Endothelial cell of umbilical vein (primary cell): ENCODE results near the gene NDRG2. TPM values are rescaled to one million over a fixed set of nuclear protein-coding genes. Genes with fewer than 3 reads are reported as not detected.

ENCODE experiments used
- BruUV-seq: library from RNA; stranded (reverse); fragments of 400-500 nt; replicated peaks from 2 replicates; lab custom pipeline; 2021; lab: Mats Ljungman, UMichigan
- CTCF ChIA-PET: fragments of 300-600, 350-600 bp; sonication (Branson Sonifier 250); formaldehyde crosslinking; loops from one replicate; lab custom pipeline; 2021; ENCODE audit warnings: antibody characterized with exemption, inconsistent platforms; lab: Charles Lee
- POLR2A ChIA-PET: fragments of 300-600, 350-600 bp; sonication (Branson Sonifier 250); formaldehyde crosslinking; loops from one replicate; lab custom pipeline; 2021; ENCODE audit warnings: antibody characterized with exemption, inconsistent platforms; lab: Charles Lee
- DNase-seq: peaks from one replicate; pipeline ENCODE4 v3.0.0-alpha.2; 2011; ENCODE audit warnings: low read depth, low spot score
- FAIRE-seq: peaks from 2 replicates; lab custom pipeline; 2011; peaks lifted over from hg19 to GRCh38; lab: Jason Lieb, UNC
- H2AFZ ChIP-seq: 2 replicates; pipeline ENCODE4 v1.6.0; 2012; ENCODE audit warnings: low read depth, low read length, control low read depth, inconsistent platforms
- H3K27ac ChIP-seq: 2 replicates; pipeline ENCODE4 v1.5.1; 2011; ENCODE audit warnings: low read depth, mild to moderate bottlenecking, control low read depth, low read length, moderate library complexity; ENCODE audit not compliant: insufficient read depth
- H3K27me3 ChIP-seq, 2 experiments: 2 replicates each; pipeline versions ENCODE4 v1.6.0 to v1.6.1; 2011; ENCODE audit warnings: low read length in 2 of 2, mixed read lengths in 1 of 2; ENCODE audit not compliant: control insufficient read depth in 2 of 2, insufficient read depth in 2 of 2
- H3K36me3 ChIP-seq, 2 experiments: 2 replicates in 1 of 2; 3 replicates in 1 of 2; pipeline ENCODE4 v1.5.1; 2011; ENCODE audit warnings: low read length in 2 of 2, mild to moderate bottlenecking in 1 of 2, moderate library complexity in 1 of 2; ENCODE audit not compliant: control insufficient read depth in 2 of 2, insufficient read depth in 2 of 2; ENCODE audit errors: extremely low read depth in 1 of 2
- H3K4me1 ChIP-seq: 3 replicates; pipeline ENCODE4 v1.5.1; 2011; ENCODE audit warnings: mild to moderate bottlenecking, low read length; ENCODE audit not compliant: control insufficient read depth, insufficient read depth; ENCODE audit errors: extremely low read depth
- H3K4me2 ChIP-seq: 2 replicates; pipeline ENCODE4 v1.6.1; 2011; ENCODE audit warnings: low read length, control low read depth, mixed read lengths; ENCODE audit not compliant: insufficient read depth
- H3K4me3 ChIP-seq, 3 experiments: fragments of 200-600 bp in 1 of 3; sonication (generic), shearing (Covaris generic) in 1 of 3; replicated peaks in 1 of 3; 2 replicates each; pipeline ENCODE4 v1.5.1; 2011 to 2016; ENCODE audit warnings: control low read depth in 3 of 3, low read length in 3 of 3, mild to moderate bottlenecking in 2 of 3, inconsistent platforms in 1 of 3, low read depth in 1 of 3, moderate library complexity in 1 of 3; ENCODE audit not compliant: insufficient read depth in 1 of 3
- H3K79me2 ChIP-seq: 2 replicates; pipeline ENCODE4 v1.6.0; 2012; ENCODE audit warnings: low read length, inconsistent platforms; ENCODE audit not compliant: control insufficient read depth, insufficient read depth
- H3K9ac ChIP-seq: replicated peaks from 2 replicates; pipeline ENCODE3; 2011; ENCODE audit warnings: low read length, control low read depth; ENCODE audit not compliant: insufficient read depth; ENCODE audit errors: extremely low read depth
- H3K9me1 ChIP-seq: replicated peaks from 3 replicates; pipeline ENCODE4 v1.6.0; 2011; ENCODE audit warnings: mild to moderate bottlenecking, low read length; ENCODE audit not compliant: control insufficient read depth, insufficient read depth; ENCODE audit errors: extremely low read depth
- H3K9me3 ChIP-seq: replicated peaks from 2 replicates; pipeline ENCODE4 v1.5.1; 2012; ENCODE audit warnings: low read length, inconsistent platforms; ENCODE audit not compliant: control insufficient read depth, insufficient read depth
- H4K20me1 ChIP-seq: replicated peaks from 2 replicates; pipeline ENCODE3; 2011; ENCODE audit warnings: mild to moderate bottlenecking, low read length; ENCODE audit not compliant: control insufficient read depth, insufficient read depth; ENCODE audit errors: extremely low read depth
- CTCF ChIP-seq, 2 donors: IDR thresholded peaks; 1 replicate in 1 of 2; 2 replicates in 1 of 2; pipeline ENCODE4 v1.5.1; 2011; ENCODE audit warnings: low read length in 2 of 2, mild to moderate bottlenecking in 2 of 2, moderate library complexity in 2 of 2, control low read depth in 1 of 2, inconsistent platforms in 1 of 2, low read depth in 1 of 2; ENCODE audit not compliant: insufficient read depth in 1 of 2; ENCODE audit errors: extremely low read depth in 1 of 2
- EZH2 ChIP-seq: IDR thresholded peaks from 2 replicates; pipeline ENCODE4 v1.6.1; 2012; ENCODE audit warnings: borderline replicate concordance, low read depth, mild to moderate bottlenecking, moderate library complexity, low read length, inconsistent platforms; ENCODE audit not compliant: severe bottlenecking
- FOS ChIP-seq: IDR thresholded peaks from 2 replicates; pipeline ENCODE4 v1.6.1; 2011; ENCODE audit warnings: mild to moderate bottlenecking, low read length, moderate library complexity, borderline replicate concordance; ENCODE audit not compliant: insufficient read depth
- GATA2 ChIP-seq: IDR thresholded peaks from 2 replicates; pipeline ENCODE4 v1.7.0; 2011; ENCODE audit warnings: low read depth, mild to moderate bottlenecking, moderate library complexity, mixed read lengths, low read length; ENCODE audit not compliant: insufficient read length, insufficient read depth
- JUN ChIP-seq: IDR thresholded peaks from 2 replicates; pipeline ENCODE4 v1.6.1; 2011; ENCODE audit warnings: borderline replicate concordance, low read depth; ENCODE audit not compliant: insufficient read length, insufficient read depth
- MAX ChIP-seq: IDR thresholded peaks from 2 replicates; pipeline ENCODE4 v1.6.1; 2011; ENCODE audit not compliant: insufficient read depth, insufficient read length
- MYC ChIP-seq: IDR thresholded peaks from one replicate; pipeline ENCODE4 v1.6.1; 2011; ENCODE audit warnings: mild to moderate bottlenecking, low read depth, low read length
- POLR2A ChIP-seq: IDR thresholded peaks from 2 replicates; pipeline ENCODE4 v1.6.1; 2012; ENCODE audit warnings: low read depth, mild to moderate bottlenecking, control low read depth, low read length
- POLR2AphosphoS5 ChIP-seq: IDR thresholded peaks from 2 replicates; pipeline ENCODE4 v1.6.1; 2012; ENCODE audit warnings: low read depth, mild to moderate bottlenecking, control low read depth, low read length, moderate library complexity; ENCODE audit not compliant: insufficient read depth
- dilution Hi-C: fragments of 300-500 bp; cut with MboI; formaldehyde crosslinking; loops from one replicate; pipeline ENCODE4 v1.15.0; 2019; ENCODE audit warnings: low sequenced_read_pairs; ENCODE audit not compliant: extremely low pct_ligation_motif_present
- intact Hi-C: fragments of 100-400 bp; cut with micrococcal nuclease; formaldehyde crosslinking; loops from one replicate; pipeline ENCODE4 v1.10.0; 2022
- polyA plus RNA-seq, 4 experiments: library from polyadenylated mRNA; depleted of rRNA in 3 of 4; stranded (reverse) in 3 of 4; unstranded in 1 of 4; fragments of >200 nt; gene quantifications; 2 replicates each; pipeline versions ENCODE4 v1.2.1 to v1.2.3, GENCODE V29; 2011 to 2012; ENCODE audit warnings: missing spikeins in 1 of 4
- total RNA-seq: library from RNA; stranded (reverse); gene quantifications from 2 replicates; pipeline ENCODE4 v1.2.3, GENCODE V29; 2021

The NDRG2 gene
- total and polyA plus RNA-seq, 2 donors (not counting 3 experiments of a cell fraction or from before 2014, with no cell fraction given) = 0.54 TPM; not detected in 1

GRCh38 chr14:20978687-20979086 lies 46.2 kb downstream of the NDRG2 start:
- no peaks in the 10 kb centered on the region for H3K79me2 ChIP-seq
- H3K9me1 ChIP-seq = no peaks in the 10 kb centered on the region
- no peaks in the 10 kb centered on the region for H4K20me1 ChIP-seq
- DNase-seq (no peak), FAIRE-seq (no peak)
- BruUV-seq = no TSS peak
- intact Hi-C loops (loop anchor here (10.0 kb wide), 1 partner anchor 194 kb away; the partner anchor contains the start of gene RNASE6), dilution Hi-C loops (no loop called here)
- no peak overlapping the region for H2AFZ ChIP-seq
- no peak overlapping the region for H3K4me2 ChIP-seq
- no peak overlapping the region for H3K4me3 ChIP-seq
- POLR2A ChIA-PET = no interaction called here
- CTCF ChIA-PET = no interaction called here
- TF ChIP-seq POLR2AphosphoS5 = no peak
- TF ChIP-seq MAX = no peak
- TF ChIP-seq EZH2 = no peak
- no peak for TF ChIP-seq GATA2
- TF ChIP-seq JUN = no peak
- TF ChIP-seq MYC = no peak
- no peak for TF ChIP-seq CTCF (IDR thresholded peaks at IDR 0.05; ENCODE audit: extremely low read depth in 1 of 2, insufficient read depth in 1 of 2, low read depth in 1 of 2, low read length in 2 of 2)
- no peak for TF ChIP-seq FOS
- TF ChIP-seq POLR2A = no peak
- no peak overlapping the region for H3K27ac ChIP-seq
- H3K36me3 ChIP-seq = no peaks in the 10 kb centered on the region
- H3K9ac ChIP-seq = no peak overlapping the region
- H3K9me3 ChIP-seq = no peaks in the 10 kb centered on the region
- no peaks in the 10 kb centered on the region for H3K27me3 ChIP-seq
- H3K4me1 ChIP-seq = peaks cover 12% of the 10 kb centered on the region
